Fibroblast of lung (primary cell): ENCODE measurements around the gene STAC.

ENCODE experiments used
- EZH2 ChIP-seq: IDR thresholded peaks from 2 replicates; pipeline ENCODE4 v1.5.1; 2012; ENCODE audit warnings: low read length, control low read depth, mild to moderate bottlenecking; ENCODE audit errors: missing control alignments
- TF ChIP-seq, protein P1 (sequence below), 2 donors: IDR thresholded peaks in 1 of 2; conservative IDR thresholded peaks in 1 of 2; 1 replicate in 1 of 2; 2 replicates in 1 of 2; pipeline ENCODE4 v1.5.1; 2011 to 2012; ENCODE audit warnings: low read length in 2 of 2, control low read depth in 1 of 2, inconsistent platforms in 1 of 2, low read depth in 1 of 2, mild to moderate bottlenecking in 1 of 2

DNA sequence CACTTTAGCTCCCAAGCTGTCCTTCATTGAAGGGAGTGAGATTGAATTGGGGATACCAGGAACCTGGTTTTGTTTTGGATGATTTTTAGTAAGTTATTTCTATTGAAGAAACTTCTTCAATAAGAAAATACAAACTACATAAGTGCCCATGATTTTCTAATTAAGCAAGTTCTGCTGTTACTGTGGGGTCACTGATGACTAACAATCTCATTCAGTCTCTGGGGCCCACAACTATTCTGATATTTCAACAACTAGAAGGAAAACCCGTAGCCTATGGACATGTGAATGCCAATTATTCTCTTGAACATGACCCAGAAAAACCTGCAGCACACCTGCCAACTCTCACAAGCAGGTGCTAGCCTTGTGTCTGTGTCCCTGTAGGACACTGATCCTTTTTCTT, 199.4 kb downstream of the STAC start:
- TF ChIP-seq, protein P1, sequence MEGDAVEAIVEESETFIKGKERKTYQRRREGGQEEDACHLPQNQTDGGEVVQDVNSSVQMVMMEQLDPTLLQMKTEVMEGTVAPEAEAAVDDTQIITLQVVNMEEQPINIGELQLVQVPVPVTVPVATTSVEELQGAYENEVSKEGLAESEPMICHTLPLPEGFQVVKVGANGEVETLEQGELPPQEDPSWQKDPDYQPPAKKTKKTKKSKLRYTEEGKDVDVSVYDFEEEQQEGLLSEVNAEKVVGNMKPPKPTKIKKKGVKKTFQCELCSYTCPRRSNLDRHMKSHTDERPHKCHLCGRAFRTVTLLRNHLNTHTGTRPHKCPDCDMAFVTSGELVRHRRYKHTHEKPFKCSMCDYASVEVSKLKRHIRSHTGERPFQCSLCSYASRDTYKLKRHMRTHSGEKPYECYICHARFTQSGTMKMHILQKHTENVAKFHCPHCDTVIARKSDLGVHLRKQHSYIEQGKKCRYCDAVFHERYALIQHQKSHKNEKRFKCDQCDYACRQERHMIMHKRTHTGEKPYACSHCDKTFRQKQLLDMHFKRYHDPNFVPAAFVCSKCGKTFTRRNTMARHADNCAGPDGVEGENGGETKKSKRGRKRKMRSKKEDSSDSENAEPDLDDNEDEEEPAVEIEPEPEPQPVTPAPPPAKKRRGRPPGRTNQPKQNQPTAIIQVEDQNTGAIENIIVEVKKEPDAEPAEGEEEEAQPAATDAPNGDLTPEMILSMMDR (conservative IDR thresholded peaks at IDR 0.05 in 1 of 2, IDR thresholded peaks at IDR 0.05 in 1 of 2; ENCODE audit: low read depth in 1 of 2, low read length in 2 of 2), result no peak
- TF ChIP-seq EZH2, result no peak
